HG03571 (cell line): ENCODE data around the gene ZNF583.

Source experiments
- ATAC-seq: cut with Tn5 transposase; IDR thresholded peaks from one replicate; pipeline ENCODE4 v1.9.1; 2021; ENCODE audit not compliant: unreplicated experiment

The ZNF583 gene

GRCh38 chr19:56441206-56441792 lies 37.2 kb downstream of the ZNF583 start:
- ATAC-seq, result no peak

DNA sequence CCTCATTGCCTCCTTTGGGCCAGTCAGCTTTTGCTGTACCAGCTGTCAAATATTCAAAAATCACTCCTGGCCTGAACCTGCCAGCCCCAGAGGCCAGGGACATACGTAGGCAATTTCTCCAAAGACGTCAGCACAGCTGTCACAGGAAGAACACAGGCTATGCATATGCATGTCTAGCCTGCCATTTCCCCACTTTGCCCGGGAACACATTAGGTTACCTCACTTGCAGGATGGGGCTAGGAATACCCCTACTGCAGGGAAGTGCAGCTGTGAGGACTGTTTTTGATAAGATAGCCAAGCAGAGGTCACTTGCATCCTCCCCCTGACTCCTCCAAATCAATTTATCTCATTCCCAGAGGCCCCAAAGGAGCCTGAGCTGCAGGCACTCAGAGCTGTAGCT lies 70.2 kb downstream of the ZNF583 start:
- ATAC-seq, result no peak

- ATAC-seq, result no peak
Measured at GRCh38 chr19:56476093-56476492, 72.0 kb downstream of the ZNF583 start.
